AG09309 (cell line): Measurements from ENCODE around the gene VPS50.
"Not testable (repeated sequence)": the region's sequence is repeated elsewhere in the genome, so short reads cannot be mapped to it uniquely, and the experiment has no call there.

Source experiments
- DNase-seq: peaks from one replicate; pipeline ENCODE4 v3.0.0-alpha.2; 2010; ENCODE audit warnings: low read depth
- H3K4me3 ChIP-seq: 2 replicates; pipeline ENCODE4 v1.5.1; 2011; ENCODE audit warnings: mild to moderate bottlenecking, low read depth, low read length, moderate library complexity; ENCODE audit not compliant: control insufficient read depth
- CTCF ChIP-seq: IDR thresholded peaks from 2 replicates; pipeline ENCODE4 v1.5.1; 2011; ENCODE audit warnings: mild to moderate bottlenecking, low read depth, low read length, inconsistent platforms; ENCODE audit not compliant: insufficient read depth, control insufficient read depth; ENCODE audit errors: missing control alignments

The VPS50 gene

GRCh38 chr7:93365341-93365740 lies 133.2 kb downstream of the VPS50 start:
- H3K4me3 ChIP-seq = no peak overlapping the region
- DNase-seq = no peak
- TF ChIP-seq CTCF = no peak

DNA sequence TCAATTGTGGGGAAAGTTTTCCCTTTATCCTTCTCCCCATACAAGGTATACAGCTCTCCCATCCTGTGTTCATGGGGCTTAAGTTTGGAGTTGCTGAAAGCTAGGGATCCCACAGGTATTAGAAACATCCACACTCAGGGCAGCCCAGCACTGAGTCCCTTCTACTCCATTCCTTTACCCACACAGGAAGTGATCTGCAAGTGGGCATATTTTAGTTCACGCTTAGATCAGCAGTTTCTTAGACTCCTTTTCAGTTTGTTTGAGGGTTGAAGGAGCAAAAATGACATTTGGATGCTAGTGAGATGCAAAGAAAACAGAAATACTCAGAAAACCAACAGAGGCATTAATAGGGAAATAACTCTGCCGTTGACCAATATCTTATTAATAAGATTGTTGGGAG lies 134.7 kb downstream of the VPS50 start:
- no peak for DNase-seq
- TF ChIP-seq CTCF = no peak

GRCh38 chr7:93367254-93367653 lies 135.1 kb downstream of the VPS50 start:
- DNase-seq = no peak
- TF ChIP-seq CTCF = no peak
- H3K4me3 ChIP-seq = no peak overlapping the region

More for the DNA sequence above, 134.7 kb downstream of the VPS50 start:
- H3K4me3 ChIP-seq = no peak overlapping the region

DNA sequence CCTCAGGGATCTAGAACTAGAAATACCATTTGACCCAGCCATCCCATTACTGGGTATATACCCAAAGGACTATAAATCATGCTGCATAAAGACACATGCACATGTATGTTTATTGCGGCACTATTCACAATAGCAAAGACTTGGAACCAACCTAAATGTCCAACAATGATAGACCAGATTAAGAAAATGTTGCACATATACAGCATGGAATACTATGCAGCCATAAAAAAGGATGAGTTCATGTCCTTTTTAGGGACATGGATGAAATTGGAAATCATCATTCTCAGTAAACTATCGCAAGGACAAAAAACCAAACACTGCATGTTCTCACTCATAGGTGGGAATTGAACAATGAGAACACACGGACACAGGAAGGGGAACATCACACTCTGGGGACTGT lies 138.8 kb downstream of the VPS50 start:
- H3K4me3 ChIP-seq, DNase-seq: not testable (repeated sequence)

GRCh38 chr7:93373537-93373936 lies 141.4 kb downstream of the VPS50 start:
- no peak overlapping the region for H3K4me3 ChIP-seq
- no peak for DNase-seq
- TF ChIP-seq CTCF = no peak

DNA sequence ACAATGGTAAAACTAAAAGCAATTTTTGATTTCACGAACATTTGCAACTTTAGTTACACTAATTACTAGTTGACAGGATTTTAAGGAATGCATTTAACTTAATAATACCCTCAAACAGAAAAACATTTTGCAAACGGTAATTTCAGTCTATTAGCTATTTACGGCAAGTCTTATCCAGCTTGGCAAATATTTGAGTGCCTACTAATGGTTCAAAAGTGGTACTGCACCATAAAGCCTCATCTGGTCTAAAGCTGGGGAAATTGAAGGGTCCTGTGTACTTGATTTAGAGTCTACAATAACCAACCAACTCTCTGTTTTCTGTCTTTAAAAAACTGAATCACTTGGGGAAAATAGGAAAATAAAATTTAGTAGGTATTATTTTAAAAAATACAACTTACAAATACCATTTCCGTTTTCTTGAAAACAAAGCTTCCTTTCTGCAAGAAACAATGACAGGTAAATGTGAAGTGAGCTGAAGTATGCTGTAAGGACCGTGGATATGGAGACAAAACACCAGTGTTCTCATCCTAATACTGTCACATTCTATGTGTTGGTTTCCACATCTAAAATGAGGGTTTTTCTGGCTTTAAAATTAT lies 142.3 kb downstream of the VPS50 start:
- DNase-seq = peak; percentile 20
- H3K4me3 ChIP-seq = no peak overlapping the region
- TF ChIP-seq CTCF = peak; percentile 87

DNA sequence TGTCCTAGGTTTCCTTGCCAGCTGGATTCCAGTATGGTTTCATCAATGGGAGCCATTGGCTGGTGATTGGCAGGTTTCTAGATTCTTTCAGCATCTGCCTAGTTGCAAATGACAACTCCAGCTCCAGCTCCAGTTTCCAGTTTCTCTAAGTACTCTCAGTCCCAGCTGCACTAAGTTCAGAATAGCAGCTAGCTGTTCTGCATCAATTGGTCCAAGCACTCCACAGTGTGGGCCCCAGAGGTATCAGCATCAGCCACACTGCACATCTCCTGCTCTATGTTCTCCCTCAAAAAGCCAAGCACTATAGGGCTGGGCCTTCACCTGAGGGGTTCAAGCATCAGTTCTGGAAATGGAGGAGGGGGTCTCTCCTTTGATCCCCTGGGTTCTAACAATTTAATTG lies 143.4 kb downstream of the VPS50 start:
- DNase-seq = no peak
- TF ChIP-seq CTCF = peak; percentile 13

More for the DNA sequence above, 143.4 kb downstream of the VPS50 start:
- no peak overlapping the region for H3K4me3 ChIP-seq
